ENCODE results near the gene ASPHD1. TPM values are rescaled to one million over a fixed set of nuclear protein-coding genes. Genes with fewer than 3 reads are reported as not detected.

ASPHD1 gene
- total RNA-seq, 2 donors from 2014 or later: 4.7 to 8.2 TPM

- no peaks in the 10 kb centered on the region for H3K36me3 ChIP-seq (replicated peaks in 1 of 2; ENCODE audit: insufficient read depth in 1 of 2, low read depth in 2 of 2)
- H3K27me3 ChIP-seq: no peaks in the 10 kb centered on the region
- no peak overlapping the region for H3K4me3 ChIP-seq
- ATAC-seq (no peak), DNase-seq (no peak)
- 67 to 85% methylated on average over 4 of the region's 4 CpGs for whole genome bisulfite sequencing, 2 donors
- no peaks in the 10 kb centered on the region for H3K9me3 ChIP-seq
- intact Hi-C loops (cut with DNase I): loop anchor here (10.0 kb wide), 1 partner anchor 101 kb away; no protein-coding TSS in a partner anchor
- no peak for TF ChIP-seq CTCF (IDR thresholded peaks at IDR 0.05)
- no peak for TF ChIP-seq POLR2A (IDR thresholded peaks at IDR 0.05)
- H3K27ac ChIP-seq: no peak overlapping the region
- peaks cover 21% of the 10 kb centered on the region for H3K4me1 ChIP-seq
Observed at GRCh38 chr16:29903590-29903989, 3.3 kb downstream of the ASPHD1 start.

GRCh38 chr16:29904947-29905346, 4.7 kb downstream of the ASPHD1 start:
- Histone ChIP-seq H3K36me3 (replicated peaks in 1 of 2; ENCODE audit: insufficient read depth in 1 of 2, low read depth in 2 of 2) (no peaks in the 10 kb centered on the region), H3K27ac (no peak overlapping the region), H3K4me3 (no peak overlapping the region), H3K9me3 (no peaks in the 10 kb centered on the region), H3K4me1 (peaks cover 11% of the 10 kb centered on the region), H3K27me3 (no peaks in the 10 kb centered on the region)
- ATAC-seq (no peak), DNase-seq (no peak)
- 86 to 93% methylated on average over 7 of the region's 7 CpGs for WGBS, 2 donors
- TF ChIP-seq CTCF (IDR thresholded peaks at IDR 0.05) (no peak), POLR2A (IDR thresholded peaks at IDR 0.05) (no peak)
- intact Hi-C loops (cut with DNase I): loop anchor here (10.0 kb wide), 1 partner anchor 100 kb away; no protein-coding TSS in a partner anchor

- Histone ChIP-seq H3K4me1 (peaks cover 7% of the 10 kb centered on the region), H3K36me3 (replicated peaks in 1 of 2; ENCODE audit: insufficient read depth in 1 of 2, low read depth in 2 of 2) (no peaks in the 10 kb centered on the region), H3K27ac (no peak overlapping the region), H3K9me3 (no peaks in the 10 kb centered on the region), H3K4me3 (no peak overlapping the region), H3K27me3 (no peaks in the 10 kb centered on the region)
- ATAC-seq (no peak), DNase-seq (no peak)
- intact Hi-C loops (cut with DNase I): loop anchor here (10.0 kb wide), 1 partner anchor 99 kb away; no protein-coding TSS in a partner anchor
- TF ChIP-seq CTCF (IDR thresholded peaks at IDR 0.05): no peak
- TF ChIP-seq POLR2A (IDR thresholded peaks at IDR 0.05): no peak
- 77 to 84% methylated on average over 8 to 13 of the region's 13 CpGs for WGBS, 2 donors
Observed at GRCh38 chr16:29905668-29906067, 5.4 kb downstream of the ASPHD1 start.

GRCh38 chr16:29906520-29907244, 6.4 kb downstream of the ASPHD1 start:
- intact Hi-C loops (cut with DNase I): loop anchor here (10.0 kb wide), 1 partner anchor 98 kb away; no protein-coding TSS in a partner anchor
- no peak for TF ChIP-seq CTCF (IDR thresholded peaks at IDR 0.05)
- Histone ChIP-seq H3K27me3 (no peaks in the 10 kb centered on the region), H3K36me3 (replicated peaks in 1 of 2; ENCODE audit: insufficient read depth in 1 of 2, low read depth in 2 of 2) (no peaks in the 10 kb centered on the region), H3K9me3 (no peaks in the 10 kb centered on the region), H3K27ac (no peak overlapping the region), H3K4me1 (no peaks in the 10 kb centered on the region), H3K4me3 (no peak overlapping the region)
- 75 to 83% methylated on average over 19 to 23 of the region's 23 CpGs for WGBS, 2 donors
- ATAC-seq (no peak), DNase-seq (no peak)

- no peak for TF ChIP-seq CTCF (IDR thresholded peaks at IDR 0.05)
- no peak for TF ChIP-seq POLR2A (IDR thresholded peaks at IDR 0.05)
- H3K4me1 ChIP-seq: no peaks in the 10 kb centered on the region
- no peak for ATAC-seq
Observed at GRCh38 chr16:29907973-29908372, 7.7 kb downstream of the ASPHD1 start.

More at GRCh38 chr16:29907973-29908372, 7.7 kb downstream of the ASPHD1 start:
- H3K36me3 ChIP-seq (replicated peaks in 1 of 2; ENCODE audit: insufficient read depth in 1 of 2, low read depth in 2 of 2): no peaks in the 10 kb centered on the region
- DNase-seq: no peak
- H3K27me3 ChIP-seq: no peaks in the 10 kb centered on the region
- no peak overlapping the region for H3K27ac ChIP-seq
- WGBS, 2 donors: 62 to 68% methylated on average over 2 of the region's 2 CpGs
- H3K4me3 ChIP-seq: no peak overlapping the region
- no peaks in the 10 kb centered on the region for H3K9me3 ChIP-seq
- intact Hi-C loops (cut with DNase I): loop anchor here (10.0 kb wide), 1 partner anchor 97 kb away; no protein-coding TSS in a partner anchor
